Gastrocnemius medialis (tissue), 4 donors: Measurements from ENCODE around the gene SLC4A9. TPM values are rescaled to one million over a fixed set of nuclear protein-coding genes. Genes with fewer than 3 reads are reported as not detected.
A peak's percentile ranks its signal among the peaks of the same experiment; 100 is the strongest.

Experiments
- ATAC-seq, 2 donors: fragments of 150-250 bp; one replicate each; pipeline ENCODE4 v1.9.1; 2016
- DNase-seq, 2 donors: peaks; one replicate each; pipeline ENCODE4 v3.0.0-alpha.2; 2019
- H3K27ac ChIP-seq, 4 donors: fragments of 200-600 bp; sonication (generic); 1 replicate in 1 of 4; 2 replicates in 3 of 4; pipeline ENCODE4 v1.5.1; 2016 to 2018; ENCODE audit warnings: mild to moderate bottlenecking in 2 of 4, moderate library complexity in 1 of 4
- H3K27me3 ChIP-seq, 3 donors: fragments of 200-600 bp; sonication (generic) in 2 of 3; 1 replicate in 1 of 3; 2 replicates in 2 of 3; pipeline versions ENCODE4 v1.5.1 to v1.6.0; 2016 to 2019; ENCODE audit warnings: mild to moderate bottlenecking in 1 of 3, moderate library complexity in 1 of 3
- H3K36me3 ChIP-seq, 2 donors: fragments of 200-600 bp; sonication (generic) in 1 of 2; one replicate each; pipeline ENCODE4 v1.5.1; 2017 to 2018
- H3K4me1 ChIP-seq, 2 donors: fragments of 200-600 bp; sonication (generic) in 1 of 2; one replicate each; pipeline ENCODE4 v1.5.1; 2016 to 2017; ENCODE audit warnings: mild to moderate bottlenecking in 2 of 2
- H3K4me3 ChIP-seq, 4 donors: fragments of 200-600 bp; sonication (generic) in 3 of 4; 1 replicate in 1 of 4; 2 replicates in 3 of 4; pipeline ENCODE4 v1.5.1; 2016 to 2019; ENCODE audit warnings: mild to moderate bottlenecking in 2 of 4
- H3K9me3 ChIP-seq, 3 donors: fragments of 200-600 bp; sonication (generic) in 2 of 3; 1 replicate in 1 of 3; 2 replicates in 2 of 3; pipeline ENCODE4 v1.5.1; 2016 to 2019
- POLR2A ChIP-seq, 2 donors: fragments of 450-650 bp; IDR thresholded peaks; one replicate each; pipeline ENCODE4 v1.6.1; 2017; ENCODE audit warnings: antibody characterized with exemption in 2 of 2, mild to moderate bottlenecking in 2 of 2, moderate library complexity in 2 of 2
- in situ Hi-C, 4 donors: fragments of 200-750 bp; cut with MboI; loops; one replicate each; pipeline versions ENCODE4 v1.15.0 to v1.8.0; 2017; ENCODE audit warnings: low sequenced_read_pairs in 4 of 4
- intact Hi-C: fragments of 100-400 bp; cut with DNase I; formaldehyde crosslinking; loops from one replicate; pipeline ENCODE4 v1.15.1; 2023; ENCODE audit warnings: low total_unique reads
- total RNA-seq, 4 donors: library from RNA; depleted of rRNA; stranded (reverse); fragments of >200 nt; gene quantifications; one replicate each; pipeline versions ENCODE4 v1.1.0 to v1.2.3, GENCODE V29; 2016
- TF ChIP-seq, protein P1 (sequence below), 5 experiments: fragments of 450-650 bp in 3 of 5; fragments of 200-600 bp in 2 of 5; sonication (generic) in 2 of 5; IDR thresholded peaks in 4 of 5; conservative IDR thresholded peaks in 1 of 5; 1 replicate in 4 of 5; 2 replicates in 1 of 5; pipeline ENCODE4 v1.5.1; 2016 to 2019; ENCODE audit warnings: antibody characterized with exemption in 5 of 5, mild to moderate bottlenecking in 3 of 5, moderate library complexity in 3 of 5

The SLC4A9 gene
- total RNA-seq, 4 donors from 2014 or later: not detected

DNA sequence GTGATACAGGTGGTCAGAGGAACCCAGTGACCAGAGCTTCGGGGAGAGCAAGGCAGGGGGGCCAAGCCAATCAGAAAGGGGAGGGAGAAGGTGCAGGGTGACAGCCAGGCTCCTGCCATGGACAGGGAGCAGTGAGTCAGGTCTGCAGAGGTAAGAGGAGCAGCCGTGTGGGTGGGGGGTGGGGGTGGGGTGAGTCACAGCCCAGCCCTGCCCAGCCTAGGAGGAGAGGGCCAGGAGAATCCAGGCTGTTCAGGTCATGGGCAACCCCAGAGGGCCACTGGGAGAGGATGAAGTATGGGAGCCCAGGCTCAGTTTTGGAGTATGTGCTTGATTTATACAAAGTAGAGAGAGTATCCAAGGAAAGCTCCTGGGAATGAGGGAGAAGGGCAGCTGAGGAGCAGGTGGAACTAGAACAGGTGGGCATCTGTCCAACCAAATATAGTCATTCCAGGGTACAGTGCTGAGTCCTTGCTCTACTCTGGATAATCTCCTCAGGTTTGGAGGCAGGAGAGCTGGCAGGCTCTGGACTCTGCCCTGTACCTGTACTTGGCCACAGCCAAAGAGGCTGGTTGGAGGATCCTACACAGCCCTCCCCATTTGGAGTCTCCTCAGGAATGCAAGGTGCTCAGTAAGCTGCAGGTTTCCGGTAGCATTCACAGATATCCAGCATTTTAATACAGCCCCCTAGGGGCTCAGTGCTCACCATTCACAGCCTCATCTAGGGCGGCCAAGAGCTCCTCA, 15.1 kb upstream of the SLC4A9 start:
- peak; percentile 53 to 82 for DNase-seq
- Histone ChIP-seq H3K36me3 (no peaks in the 10 kb centered on the region), H3K9me3 (no peaks in the 10 kb centered on the region), H3K4me3 (peak overlapping the region; percentile 75 to 98 (median 78)), H3K4me1 (peaks cover 68 to 73% of the 10 kb centered on the region in 2 donors), H3K27ac (peak overlapping the region; percentile 91 to 97 (median 94)), H3K27me3 (no peaks in the 10 kb centered on the region)
- peak; percentile 31 to 38 for ATAC-seq
- TF ChIP-seq, protein P1, sequence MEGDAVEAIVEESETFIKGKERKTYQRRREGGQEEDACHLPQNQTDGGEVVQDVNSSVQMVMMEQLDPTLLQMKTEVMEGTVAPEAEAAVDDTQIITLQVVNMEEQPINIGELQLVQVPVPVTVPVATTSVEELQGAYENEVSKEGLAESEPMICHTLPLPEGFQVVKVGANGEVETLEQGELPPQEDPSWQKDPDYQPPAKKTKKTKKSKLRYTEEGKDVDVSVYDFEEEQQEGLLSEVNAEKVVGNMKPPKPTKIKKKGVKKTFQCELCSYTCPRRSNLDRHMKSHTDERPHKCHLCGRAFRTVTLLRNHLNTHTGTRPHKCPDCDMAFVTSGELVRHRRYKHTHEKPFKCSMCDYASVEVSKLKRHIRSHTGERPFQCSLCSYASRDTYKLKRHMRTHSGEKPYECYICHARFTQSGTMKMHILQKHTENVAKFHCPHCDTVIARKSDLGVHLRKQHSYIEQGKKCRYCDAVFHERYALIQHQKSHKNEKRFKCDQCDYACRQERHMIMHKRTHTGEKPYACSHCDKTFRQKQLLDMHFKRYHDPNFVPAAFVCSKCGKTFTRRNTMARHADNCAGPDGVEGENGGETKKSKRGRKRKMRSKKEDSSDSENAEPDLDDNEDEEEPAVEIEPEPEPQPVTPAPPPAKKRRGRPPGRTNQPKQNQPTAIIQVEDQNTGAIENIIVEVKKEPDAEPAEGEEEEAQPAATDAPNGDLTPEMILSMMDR (IDR thresholded peaks at IDR 0.05 in 4 of 5, conservative IDR thresholded peaks at IDR 0.05 in 1 of 5): no peak
- TF ChIP-seq POLR2A (IDR thresholded peaks at IDR 0.05): no peak
- intact Hi-C loops (no loop called here), in situ Hi-C loops (loop anchor here in 1 of 4 donors (5.0 kb wide), 1 partner anchor 103 kb away; no protein-coding TSS in a partner anchor)

DNA sequence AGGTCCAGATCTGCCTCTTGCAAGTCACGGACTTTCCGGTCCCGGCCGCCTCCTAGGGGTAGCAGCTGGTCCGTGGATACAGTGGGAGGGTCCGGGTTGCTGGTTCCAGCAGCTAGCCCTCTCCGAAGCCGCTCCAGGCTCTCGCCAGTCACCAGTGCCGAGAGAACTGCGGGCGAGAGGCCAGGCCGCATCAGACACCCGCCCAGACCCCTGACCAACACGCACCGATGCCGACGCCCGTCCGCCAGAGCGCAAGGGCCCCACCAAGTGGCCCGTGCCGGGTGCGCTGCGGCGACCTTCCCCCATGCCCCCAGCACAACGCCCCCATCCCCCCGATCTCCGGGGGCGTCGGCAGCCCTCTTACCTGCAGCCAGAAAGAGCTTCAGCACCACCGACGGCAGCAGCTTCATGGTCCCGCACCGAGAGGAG, 14.1 kb upstream of the SLC4A9 start:
- Histone ChIP-seq H3K36me3 (no peaks in the 10 kb centered on the region), H3K4me3 (peak overlapping the region; percentile 75 to 98 (median 78)), H3K9me3 (no peaks in the 10 kb centered on the region), H3K4me1 (peaks cover 60 to 63% of the 10 kb centered on the region in 2 donors), H3K27ac (peak overlapping the region; percentile 91 to 97 (median 94)), H3K27me3 (no peaks in the 10 kb centered on the region)
- intact Hi-C loops (loop anchor here (1.0 to 2.0 kb wide), 3 partner anchors 53 to 171 kb away; partner anchors contain the start of gene CYSTM1), in situ Hi-C loops (loop anchor here in 1 of 4 donors (5.0 kb wide), 1 partner anchor 104 kb away; no protein-coding TSS in a partner anchor)
- TF ChIP-seq, protein P1 (IDR thresholded peaks at IDR 0.05 in 4 of 5, conservative IDR thresholded peaks at IDR 0.05 in 1 of 5): peak in 4 of 5 experiments; percentile 38 to 74 (median 44)
- no peak for TF ChIP-seq POLR2A (IDR thresholded peaks at IDR 0.05)
- DNase-seq (peak; percentile 62 to 87), ATAC-seq (peak; percentile 41 to 51)

DNA sequence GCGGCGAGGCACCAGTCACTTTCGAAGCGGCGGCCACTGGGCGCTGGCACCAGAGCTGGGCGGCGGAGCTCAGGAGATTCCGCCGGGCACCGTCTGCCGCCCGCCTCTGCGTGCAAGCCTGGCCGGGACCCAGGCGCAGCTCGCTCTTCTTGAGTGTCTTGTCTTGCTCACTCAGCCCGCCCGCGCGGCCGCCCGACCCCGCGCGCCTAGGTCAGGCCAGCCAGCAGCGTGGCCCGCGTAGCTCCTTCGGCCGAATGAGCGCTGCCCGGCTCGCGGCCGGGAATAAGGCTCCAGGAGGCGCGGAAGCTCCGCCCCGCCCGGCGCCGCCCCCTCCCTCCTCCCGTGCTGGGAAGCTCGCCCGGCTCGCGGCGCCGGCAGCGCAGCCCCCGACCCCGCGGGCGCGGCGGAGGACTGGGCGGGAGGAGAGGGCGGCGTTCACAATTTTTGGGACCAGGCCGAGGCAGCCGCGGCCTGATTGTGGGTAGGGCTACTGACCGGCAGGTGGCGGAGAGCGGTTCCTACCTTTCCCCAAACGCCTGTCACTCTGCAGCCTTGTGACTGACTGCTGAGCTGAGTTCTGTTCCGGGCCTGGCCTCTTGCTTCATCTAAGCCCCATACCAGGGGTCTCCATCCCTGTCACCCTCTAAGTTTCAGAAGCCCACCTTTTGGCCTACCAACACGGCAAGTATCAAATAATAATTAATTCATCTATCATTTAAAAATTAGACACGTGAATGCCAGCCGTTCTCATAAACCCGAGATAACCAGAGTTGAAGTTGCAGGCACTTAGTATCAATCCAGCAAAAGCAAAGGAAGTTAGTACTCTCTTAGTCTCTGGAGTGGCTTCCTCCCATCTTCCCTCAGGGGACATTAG, 13.4 kb upstream of the SLC4A9 start, which contains the start of gene HBEGF:
Gene HBEGF (minus strand): TSS at position 256 of the 874 bp plus-strand sequence. CDS start 275 bp downstream, outside the sequence.
- TF ChIP-seq, protein P1 (IDR thresholded peaks at IDR 0.05 in 4 of 5, conservative IDR thresholded peaks at IDR 0.05 in 1 of 5): peak; percentile 46 to 73 (median 60)
- peak; percentile 90 to 97 for TF ChIP-seq POLR2A (IDR thresholded peaks at IDR 0.05)
- Histone ChIP-seq H3K4me1 (peaks cover 56% of the 10 kb centered on the region in 2 donors), H3K27ac (peak within 1 kb of the TSS; percentile 91 to 97 (median 94)), H3K36me3 (no peaks in the 10 kb centered on the region), H3K4me3 (peak within 1 kb of the TSS; percentile 75 to 98 (median 78)), H3K27me3 (no peaks in the 10 kb centered on the region), H3K9me3 (no peaks in the 10 kb centered on the region)
- peak; percentile 82 to 88 for DNase-seq
- ATAC-seq: peak; percentile 69 to 71
- intact Hi-C loops: loop anchor here (1.0 to 2.0 kb wide), 3 partner anchors 54 to 172 kb away; partner anchors contain the start of gene CYSTM1
- in situ Hi-C loops: loop anchor here in 1 of 4 donors (5.0 kb wide), 1 partner anchor 104 kb away; no protein-coding TSS in a partner anchor

DNA sequence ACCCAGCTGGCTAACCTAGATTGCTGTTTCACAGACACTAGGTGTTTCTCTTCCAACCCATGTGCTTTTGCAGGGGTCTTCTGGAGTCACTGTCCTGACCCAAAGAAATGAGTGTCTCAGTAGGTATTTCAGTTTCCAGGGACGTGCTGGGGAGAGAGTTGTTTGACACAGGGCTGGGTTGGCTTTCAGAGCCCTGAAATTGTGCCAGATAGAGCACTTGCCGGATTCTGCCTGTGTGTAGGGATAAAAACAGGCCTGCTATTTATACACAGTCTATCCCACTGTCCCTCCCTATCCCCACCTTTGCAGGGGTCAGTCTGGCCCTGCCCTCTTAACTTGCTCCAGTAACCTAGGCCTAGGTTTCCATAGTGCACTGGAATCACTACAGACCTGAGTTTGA, 12.6 kb upstream of the SLC4A9 start:
- in situ Hi-C loops: loop anchor here in 1 of 4 donors (5.0 kb wide), 1 partner anchor 105 kb away; no protein-coding TSS in a partner anchor
- DNase-seq (peak in 1 of 2 donors; percentile 49), ATAC-seq (peak; percentile 5 to 10)
- intact Hi-C loops: loop anchor here (2.0 kb wide), 2 partner anchors 55 to 173 kb away; partner anchors contain the start of gene CYSTM1
- no peaks in the 10 kb centered on the region for H3K36me3 ChIP-seq
- H3K4me3 ChIP-seq: peak overlapping the region in 2 of 4 donors; percentile 75 to 77
- TF ChIP-seq, protein P1 (IDR thresholded peaks at IDR 0.05 in 4 of 5, conservative IDR thresholded peaks at IDR 0.05 in 1 of 5): no peak
- TF ChIP-seq POLR2A (IDR thresholded peaks at IDR 0.05): no peak
- peaks cover 48 to 50% of the 10 kb centered on the region in 2 donors for H3K4me1 ChIP-seq
- no peaks in the 10 kb centered on the region for H3K9me3 ChIP-seq
- H3K27me3 ChIP-seq: no peaks in the 10 kb centered on the region
- H3K27ac ChIP-seq: peak overlapping the region; percentile 91 to 97 (median 94)
